SK-N-SH (cell line): ENCODE data around the gene TNFRSF11A. TPM values are rescaled to one million over a fixed set of nuclear protein-coding genes. Genes with fewer than 3 reads are reported as not detected.

Source experiments
- CTCF ChIA-PET: fragments of 300-600, 350-600 bp; formaldehyde crosslinking; extraction: SDS; loops from one replicate; lab custom pipeline; 2021; lab: Yijun Ruan, JAX
- POLR2A ChIA-PET: fragments of 350-600 bp; sonication (Branson Sonifier 250); formaldehyde crosslinking; extraction: SDS; loops from one replicate; lab custom pipeline; 2020; ENCODE audit warnings: antibody characterized with exemption, inconsistent platforms; lab: Yijun Ruan, JAX
- DNase-seq: peaks from one replicate; pipeline ENCODE4 v3.0.0; 2012
- H2AFZ ChIP-seq: fragments of 200-600 bp; sonication (generic); 2 replicates; pipeline ENCODE4 v1.8.1; 2016; ENCODE audit warnings: antibody characterized with exemption, mild to moderate bottlenecking, low read depth
- H3F3A ChIP-seq: fragments of 200-600 bp; sonication (generic); replicated peaks from 2 replicates; pipeline ENCODE3; 2016; ENCODE audit warnings: antibody characterized with exemption, mild to moderate bottlenecking; ENCODE audit not compliant: insufficient read depth
- H3K27ac ChIP-seq, 2 experiments: fragments of 200-500 bp in 1 of 2; fragments of 200-600 bp in 1 of 2; sonication (Bioruptor generic) in 1 of 2; sonication (generic), shearing (Covaris generic) in 1 of 2; 2 replicates each; pipeline versions ENCODE4 v1.5.1 to v1.6.1; 2014 to 2016; ENCODE audit warnings: low read depth in 2 of 2, inconsistent platforms in 1 of 2, low read length in 1 of 2, mild to moderate bottlenecking in 1 of 2, mixed read lengths in 1 of 2
- H3K27me3 ChIP-seq: fragments of 200-600 bp; sonication (generic), shearing (Covaris generic); 2 replicates; pipeline ENCODE4 v1.6.1; 2016; ENCODE audit warnings: mixed run types; ENCODE audit not compliant: insufficient read depth
- H3K36me3 ChIP-seq, 2 experiments: fragments of 200-500 bp in 1 of 2; fragments of 200-600 bp in 1 of 2; sonication (Bioruptor generic) in 1 of 2; sonication (generic) in 1 of 2; replicated peaks in 1 of 2; 2 replicates each; pipeline versions ENCODE3 to v1.5.1; 2014 to 2016; ENCODE audit warnings: low read length in 1 of 2, mild to moderate bottlenecking in 1 of 2; ENCODE audit not compliant: insufficient read depth in 2 of 2, control insufficient read depth in 1 of 2
- H3K4me1 ChIP-seq, 2 experiments: fragments of 200-500 bp in 1 of 2; fragments of 200-600 bp in 1 of 2; sonication (Bioruptor generic) in 1 of 2; sonication (generic), shearing (Covaris generic) in 1 of 2; 2 replicates each; pipeline versions ENCODE4 v1.5.1 to v1.6.1; 2014 to 2016; ENCODE audit warnings: low read depth in 1 of 2, low read length in 1 of 2, mixed run types in 1 of 2; ENCODE audit not compliant: insufficient read depth in 2 of 2, control insufficient read depth in 1 of 2
- H3K4me2 ChIP-seq: fragments of 200-600 bp; sonication (generic), shearing (Covaris generic); 2 replicates; pipeline ENCODE4 v1.6.1; 2017; ENCODE audit warnings: mixed run types
- H3K4me3 ChIP-seq, 2 experiments: fragments of 200-500 bp in 1 of 2; fragments of 200-600 bp in 1 of 2; sonication (Bioruptor generic) in 1 of 2; sonication (generic), shearing (Covaris generic) in 1 of 2; 2 replicates each; pipeline versions ENCODE4 v1.5.1 to v1.8.1; 2014 to 2016; ENCODE audit warnings: low read depth in 2 of 2, inconsistent platforms in 1 of 2, low read length in 1 of 2, mild to moderate bottlenecking in 1 of 2, mixed read lengths in 1 of 2, moderate library complexity in 1 of 2
- H3K79me2 ChIP-seq: fragments of 200-600 bp; sonication (generic); 2 replicates; pipeline ENCODE4 v1.8.1; 2017; ENCODE audit warnings: mild to moderate bottlenecking; ENCODE audit not compliant: insufficient read depth
- H3K9ac ChIP-seq: fragments of 200-600 bp; sonication (generic); 2 replicates; pipeline ENCODE4 v1.6.1; 2017; ENCODE audit warnings: mixed run types
- H3K9me2 ChIP-seq: fragments of 200-600 bp; sonication (generic); 2 replicates; pipeline ENCODE4 v1.6.1; 2017; ENCODE audit warnings: mixed run types
- H3K9me3 ChIP-seq: fragments of 200-600 bp; sonication (generic); 2 replicates; pipeline ENCODE4 v1.6.1; 2017; ENCODE audit warnings: mixed run types, mild to moderate bottlenecking, moderate library complexity
- H4K20me1 ChIP-seq: fragments of 200-600 bp; sonication (generic); 2 replicates; pipeline ENCODE4 v1.6.1; 2017; ENCODE audit warnings: mild to moderate bottlenecking, mixed run types; ENCODE audit not compliant: insufficient read depth
- CHD2 ChIP-seq: fragments of 150-350 bp; IDR thresholded peaks from 2 replicates; pipeline ENCODE4 v1.6.1; 2018; ENCODE audit warnings: low read length; ENCODE audit not compliant: partially characterized antibody
- EP300 ChIP-seq, 2 experiments: IDR thresholded peaks; 2 replicates each; pipeline versions ENCODE4 v1.4.0 to v1.6.1; 2012; ENCODE audit warnings: borderline replicate concordance in 1 of 2, low read depth in 1 of 2, low read length in 1 of 2
- EZH2phosphoT487 ChIP-seq: fragments of 200-600 bp; sonication (generic); IDR thresholded peaks from 2 replicates; pipeline ENCODE4 v1.6.1; 2017; ENCODE audit warnings: low read depth, mixed run types, mild to moderate bottlenecking, antibody characterized with exemption, moderate library complexity, borderline replicate concordance
- GATA2 ChIP-seq: sonication (generic); formaldehyde crosslinking; IDR thresholded peaks from 2 replicates; pipeline ENCODE4 v1.5.0; 2020; ENCODE audit warnings: mild to moderate bottlenecking, missing genetic modification reagents
- NFIC ChIP-seq: IDR thresholded peaks from 2 replicates; pipeline ENCODE4 v1.4.0; 2012; ENCODE audit warnings: borderline replicate concordance
- NRF1 ChIP-seq: IDR thresholded peaks from 2 replicates; pipeline ENCODE4 v1.6.1; 2012; ENCODE audit warnings: low read depth, mild to moderate bottlenecking, low read length
- POLR2AphosphoS5 ChIP-seq: IDR thresholded peaks from 2 replicates; pipeline ENCODE4 v1.6.1; 2012; ENCODE audit warnings: low read depth, low read length
- RCOR1 ChIP-seq: fragments of 150-350 bp; IDR thresholded peaks from 2 replicates; pipeline ENCODE4 v1.6.1; 2017; ENCODE audit warnings: antibody characterized with exemption, low read length
- SIN3A ChIP-seq: IDR thresholded peaks from 2 replicates; pipeline ENCODE4 v1.6.1; 2012; ENCODE audit warnings: low read depth, mild to moderate bottlenecking, low read length, moderate library complexity, borderline replicate concordance
- TCF12 ChIP-seq: IDR thresholded peaks from 2 replicates; pipeline ENCODE4 v1.4.0; 2012
- TEAD4 ChIP-seq: IDR thresholded peaks from 2 replicates; pipeline ENCODE4 v1.4.0; 2012; ENCODE audit warnings: mild to moderate bottlenecking, borderline replicate concordance; ENCODE audit not compliant: insufficient read depth
- WGBS: methylation state at CpG from one replicate; pipeline ENCODE4 v1.1.6; 2017; ENCODE audit warnings: low lambda C conversion rate; 5-methylcytosine and 5-hydroxymethylcytosine counted together
- polyA plus RNA-seq, 3 experiments: library from polyadenylated mRNA; depleted of rRNA; stranded (reverse); fragments of >200 nt; gene quantifications; 2 replicates each; pipeline ENCODE4 v1.2.3, GENCODE V29; 2012
- TF ChIP-seq, protein P1 (sequence below): fragments of 200-600 bp; sonication (generic); IDR thresholded peaks from 2 replicates; pipeline ENCODE4 v1.6.1; 2017; ENCODE audit warnings: antibody characterized with exemption, mild to moderate bottlenecking, moderate library complexity
- TF ChIP-seq, protein P2 (sequence below): IDR thresholded peaks from 2 replicates; pipeline ENCODE4; 2012
- TF ChIP-seq, protein P3 (sequence below): IDR thresholded peaks from 2 replicates; pipeline ENCODE4 v1.4.0; 2012; ENCODE audit warnings: low read depth, borderline replicate concordance

Gene TNFRSF11A
- polyA plus RNA-seq, 1 of the 3 experiments (the other 2 are of a cell fraction), result 5.1 TPM

DNA sequence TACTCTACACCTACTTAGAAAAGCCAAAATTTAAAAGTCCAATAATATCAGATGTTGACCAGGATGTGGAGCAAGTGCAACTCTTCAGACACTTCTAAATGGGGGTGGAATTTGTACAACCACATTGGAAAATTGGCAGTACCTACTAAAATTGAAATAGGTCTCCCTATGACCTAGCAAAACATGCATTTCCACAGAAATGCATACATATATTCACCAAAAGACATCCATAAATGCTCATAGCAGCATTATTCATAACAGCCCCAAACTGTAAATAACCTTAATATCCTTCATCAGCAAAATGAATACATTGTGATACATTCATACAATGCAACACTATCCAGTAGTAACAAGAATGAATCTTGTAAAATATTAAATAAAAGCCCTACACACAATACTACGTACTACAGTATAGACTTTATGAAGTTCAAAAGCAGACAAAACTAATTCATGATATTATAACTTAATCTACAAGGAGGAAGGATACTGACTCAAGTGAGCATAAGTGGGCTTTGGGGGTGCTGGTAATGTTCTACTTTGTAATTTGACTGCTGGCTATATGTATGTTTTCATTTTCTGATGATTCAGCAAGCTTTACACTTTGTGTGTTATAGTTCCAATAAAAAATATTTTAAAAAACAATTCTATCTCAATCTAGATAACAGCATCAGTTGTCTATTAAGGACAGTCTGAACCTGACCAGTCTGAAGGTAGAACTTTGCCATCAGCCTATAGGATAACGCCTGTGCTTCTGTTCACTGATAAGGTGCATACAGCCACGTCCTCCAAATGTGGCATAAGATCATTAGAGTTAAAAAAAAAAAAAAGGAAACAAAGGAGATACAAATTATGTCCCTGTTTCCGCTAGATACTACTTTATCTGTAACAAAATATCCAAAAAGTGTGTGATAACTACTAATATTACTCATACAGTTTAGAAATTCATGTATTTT lies 6.6 kb upstream of the TNFRSF11A start (continued):
- TF ChIP-seq, protein P1, sequence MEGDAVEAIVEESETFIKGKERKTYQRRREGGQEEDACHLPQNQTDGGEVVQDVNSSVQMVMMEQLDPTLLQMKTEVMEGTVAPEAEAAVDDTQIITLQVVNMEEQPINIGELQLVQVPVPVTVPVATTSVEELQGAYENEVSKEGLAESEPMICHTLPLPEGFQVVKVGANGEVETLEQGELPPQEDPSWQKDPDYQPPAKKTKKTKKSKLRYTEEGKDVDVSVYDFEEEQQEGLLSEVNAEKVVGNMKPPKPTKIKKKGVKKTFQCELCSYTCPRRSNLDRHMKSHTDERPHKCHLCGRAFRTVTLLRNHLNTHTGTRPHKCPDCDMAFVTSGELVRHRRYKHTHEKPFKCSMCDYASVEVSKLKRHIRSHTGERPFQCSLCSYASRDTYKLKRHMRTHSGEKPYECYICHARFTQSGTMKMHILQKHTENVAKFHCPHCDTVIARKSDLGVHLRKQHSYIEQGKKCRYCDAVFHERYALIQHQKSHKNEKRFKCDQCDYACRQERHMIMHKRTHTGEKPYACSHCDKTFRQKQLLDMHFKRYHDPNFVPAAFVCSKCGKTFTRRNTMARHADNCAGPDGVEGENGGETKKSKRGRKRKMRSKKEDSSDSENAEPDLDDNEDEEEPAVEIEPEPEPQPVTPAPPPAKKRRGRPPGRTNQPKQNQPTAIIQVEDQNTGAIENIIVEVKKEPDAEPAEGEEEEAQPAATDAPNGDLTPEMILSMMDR, result no peak
- TF ChIP-seq SIN3A, result no peak
- no peak for TF ChIP-seq RCOR1
- no peak for TF ChIP-seq TCF12
- no peak for TF ChIP-seq TEAD4

DNA sequence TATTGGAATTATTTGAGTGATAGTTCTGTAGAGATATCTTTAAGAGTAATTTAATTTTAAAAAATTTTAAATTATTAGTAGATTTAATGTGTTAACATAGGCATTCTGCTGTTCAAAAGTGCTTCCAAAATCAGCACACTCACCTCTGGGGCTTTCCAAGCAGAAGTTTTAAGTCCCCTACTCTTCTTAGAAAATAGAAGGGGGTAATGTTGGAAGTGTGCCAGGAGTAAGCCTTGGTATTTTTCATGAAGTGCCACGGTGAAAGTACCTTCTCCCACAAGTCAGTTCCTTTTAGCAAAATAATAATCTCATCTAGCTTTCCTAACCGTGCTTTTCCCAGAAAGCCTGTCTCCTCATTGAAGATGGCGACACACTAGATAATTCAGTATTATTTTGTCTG lies 3.9 kb upstream of the TNFRSF11A start:
- Histone ChIP-seq H3K4me3 (no peak overlapping the region), H3K9me2 (no peaks in the 10 kb centered on the region), H3K9me3 (no peaks in the 10 kb centered on the region), H3K27me3 (no peaks in the 10 kb centered on the region), H3K36me3 (no peaks in the 10 kb centered on the region), H3K79me2 (no peaks in the 10 kb centered on the region), H3K4me2 (no peak overlapping the region), H3K27ac (no peak overlapping the region), H3K9ac (no peak overlapping the region), H3F3A (no peaks in the 10 kb centered on the region), H4K20me1 (no peaks in the 10 kb centered on the region), H3K4me1 (peaks cover 0 to 8% of the 10 kb centered on the region in 2 experiments; a peak in 1 of 4 replicates), H2AFZ (no peak overlapping the region)
- ChIA-PET CTCF (interaction anchor here (1.0 kb wide), 1 partner anchor 18 kb away, joined by 3 read pairs; no protein-coding TSS in a partner anchor), POLR2A (no interaction called here)
- DNase-seq, result no peak
- no peak for TF ChIP-seq EP300 (IDR thresholded peaks at IDR 0.05; ENCODE audit: borderline replicate concordance in 1 of 2, low read depth in 1 of 2, low read length in 1 of 2)
- TF ChIP-seq, protein P2, sequence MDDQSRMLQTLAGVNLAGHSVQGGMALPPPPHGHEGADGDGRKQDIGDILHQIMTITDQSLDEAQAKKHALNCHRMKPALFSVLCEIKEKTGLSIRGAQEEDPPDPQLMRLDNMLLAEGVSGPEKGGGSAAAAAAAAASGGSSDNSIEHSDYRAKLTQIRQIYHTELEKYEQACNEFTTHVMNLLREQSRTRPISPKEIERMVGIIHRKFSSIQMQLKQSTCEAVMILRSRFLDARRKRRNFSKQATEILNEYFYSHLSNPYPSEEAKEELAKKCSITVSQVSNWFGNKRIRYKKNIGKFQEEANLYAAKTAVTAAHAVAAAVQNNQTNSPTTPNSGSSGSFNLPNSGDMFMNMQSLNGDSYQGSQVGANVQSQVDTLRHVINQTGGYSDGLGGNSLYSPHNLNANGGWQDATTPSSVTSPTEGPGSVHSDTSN, result no peak
- TF ChIP-seq CHD2, result no peak
- TF ChIP-seq POLR2AphosphoS5, result no peak
- 63% methylated on average over 3 of the region's 3 CpGs for WGBS

DNA sequence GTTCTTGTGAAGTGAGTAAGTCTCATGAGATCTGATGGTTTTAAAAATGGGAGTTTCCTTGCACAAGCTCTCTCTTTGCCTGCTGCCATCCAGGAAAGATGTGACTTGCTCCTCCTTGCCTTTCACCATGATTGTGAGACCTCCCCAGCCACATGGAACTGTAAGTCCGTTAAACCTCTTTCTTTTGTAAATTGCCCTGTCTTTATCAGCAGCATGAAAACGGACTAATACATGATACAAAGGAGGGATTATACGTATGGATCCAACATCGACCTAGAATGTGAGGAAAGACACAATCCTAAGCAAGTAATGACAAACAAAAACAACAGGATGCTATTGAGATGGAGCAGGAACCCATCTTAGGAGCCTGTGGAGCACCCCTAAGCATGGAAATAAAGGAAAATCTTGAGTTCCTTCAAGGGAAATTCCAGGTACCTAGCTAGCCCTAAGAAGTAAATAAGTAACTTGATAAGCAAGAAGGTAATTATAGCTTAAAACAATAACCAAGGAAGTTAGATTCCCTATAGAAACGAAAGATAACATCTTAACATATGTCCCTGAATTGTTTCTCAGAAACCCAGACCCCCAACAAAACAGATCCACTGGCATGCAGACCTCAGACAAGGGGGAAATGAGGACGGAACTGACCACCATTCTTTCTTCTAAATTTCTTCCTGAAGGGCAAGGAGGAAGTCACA lies 1.5 kb upstream of the TNFRSF11A start:
- 50% methylated on average over 6 of the region's 6 CpGs for WGBS
- no peaks in the 10 kb centered on the region for H3K9me3 ChIP-seq
- no peaks in the 10 kb centered on the region for H3K9me2 ChIP-seq
- H3K9ac ChIP-seq, result no peak overlapping the region
- H3K27me3 ChIP-seq, result no peaks in the 10 kb centered on the region
- ChIA-PET POLR2A (no interaction called here), CTCF (no interaction called here)
- H3F3A ChIP-seq, result no peaks in the 10 kb centered on the region
- no peak overlapping the region for H3K27ac ChIP-seq
- H2AFZ ChIP-seq, result no peak overlapping the region
- no peaks in the 10 kb centered on the region for H3K36me3 ChIP-seq
- no peak overlapping the region for H3K4me3 ChIP-seq
- no peaks in the 10 kb centered on the region for H4K20me1 ChIP-seq
- no peak overlapping the region for H3K4me2 ChIP-seq
- DNase-seq, result no peak
- H3K4me1 ChIP-seq, result peaks cover 0 to 8% of the 10 kb centered on the region in 2 experiments; a peak in 1 of 4 replicates
- H3K79me2 ChIP-seq, result no peaks in the 10 kb centered on the region
- TF ChIP-seq, protein P3, sequence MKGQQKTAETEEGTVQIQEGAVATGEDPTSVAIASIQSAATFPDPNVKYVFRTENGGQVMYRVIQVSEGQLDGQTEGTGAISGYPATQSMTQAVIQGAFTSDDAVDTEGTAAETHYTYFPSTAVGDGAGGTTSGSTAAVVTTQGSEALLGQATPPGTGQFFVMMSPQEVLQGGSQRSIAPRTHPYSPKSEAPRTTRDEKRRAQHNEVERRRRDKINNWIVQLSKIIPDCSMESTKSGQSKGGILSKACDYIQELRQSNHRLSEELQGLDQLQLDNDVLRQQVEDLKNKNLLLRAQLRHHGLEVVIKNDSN, result no peak
- TF ChIP-seq NFIC, result no peak
- TF ChIP-seq, protein P2, result no peak
- TF ChIP-seq, protein P1, result no peak
- TF ChIP-seq NRF1, result no peak
- TF ChIP-seq GATA2 (CRISPR knock-in tag), result no peak
- no peak for TF ChIP-seq EZH2phosphoT487
